Activated CD4-positive, alpha-beta T cell treated with anti-CD3 and anti-CD28 coated beads, Interleukin-2, amount 10 ng/mL, durations not matched to agents 7 days and 5 days (primary cell): ENCODE data around the gene HMHB1. TPM values are rescaled to one million over a fixed set of nuclear protein-coding genes. Genes with fewer than 3 reads are reported as not detected.

Source experiments
- CTCF ChIA-PET: fragments of 350-600 bp; sonication (Branson Sonifier 250); formaldehyde crosslinking; loops from one replicate; lab custom pipeline; 2021; ENCODE audit warnings: antibody characterized with exemption; lab: Charles Lee
- POLR2A ChIA-PET: fragments of 350-600 bp; sonication (Branson Sonifier 250); formaldehyde crosslinking; loops from one replicate; lab custom pipeline; 2021; ENCODE audit warnings: antibody characterized with exemption; lab: Charles Lee
- DNase-seq: peaks from one replicate; pipeline ENCODE4 v3.0.0-alpha.2; 2020
- H3K27ac Mint-ChIP-seq: one replicate; pipeline ENCODE4 v1.8.0; 2021; ENCODE audit warnings: mild to moderate bottlenecking, moderate library complexity, mixed read lengths
- H3K27me3 Mint-ChIP-seq: one replicate; pipeline ENCODE4 v1.8.0; 2021; ENCODE audit warnings: mixed read lengths
- H3K36me3 Mint-ChIP-seq: one replicate; pipeline ENCODE4 v1.8.0; 2021; ENCODE audit warnings: low read depth, mixed read lengths
- H3K4me1 Mint-ChIP-seq: one replicate; pipeline ENCODE4 v1.8.0; 2021; ENCODE audit warnings: mixed read lengths
- H3K4me3 Mint-ChIP-seq: one replicate; pipeline ENCODE4 v1.8.0; 2021; ENCODE audit warnings: mild to moderate bottlenecking, moderate library complexity, mixed read lengths
- H3K9me3 Mint-ChIP-seq: one replicate; pipeline ENCODE4 v1.8.0; 2021; ENCODE audit warnings: mixed read lengths
- total RNA-seq, 2 experiments: library from RNA; stranded (reverse); gene quantifications; one replicate each; pipeline ENCODE4 v1.2.3, GENCODE V29; 2021

Gene HMHB1
- total RNA-seq, 2 experiments from 2014 or later, result not detected

GRCh38 chr5:143851383-143851782 is 39.4 kb downstream of the HMHB1 start:
- H3K4me1 Mint-ChIP-seq, result peaks cover 6% of the 10 kb centered on the region
- CTCF ChIA-PET, result interaction anchor here (0.6 kb wide), 1 partner anchor 1856 kb away, joined by 3 read pairs; no protein-coding TSS in a partner anchor
- POLR2A ChIA-PET, result no interaction called here

GRCh38 chr5:143860211-143860610 is 48.2 kb downstream of the HMHB1 start:
- no peaks in the 10 kb centered on the region for H3K4me1 Mint-ChIP-seq
- no peak for DNase-seq
- no peak overlapping the region for H3K4me3 Mint-ChIP-seq
- H3K36me3 Mint-ChIP-seq, result no peaks in the 10 kb centered on the region
- H3K27me3 Mint-ChIP-seq, result no peaks in the 10 kb centered on the region
- peaks cover 7% of the 10 kb centered on the region for H3K9me3 Mint-ChIP-seq
- ChIA-PET POLR2A (no interaction called here), CTCF (no interaction called here)
- peak overlapping the region; percentile 31 for H3K27ac Mint-ChIP-seq

More at GRCh38 chr5:143851383-143851782, 39.4 kb downstream of the HMHB1 start:
- no peak overlapping the region for H3K27ac Mint-ChIP-seq
- H3K9me3 Mint-ChIP-seq, result peaks cover 2% of the 10 kb centered on the region
- no peak overlapping the region for H3K4me3 Mint-ChIP-seq
- H3K27me3 Mint-ChIP-seq, result no peaks in the 10 kb centered on the region
- H3K36me3 Mint-ChIP-seq, result no peaks in the 10 kb centered on the region
- DNase-seq, result no peak

GRCh38 chr5:143862271-143862670 is 50.3 kb downstream of the HMHB1 start:
- Mint-ChIP-seq H3K36me3 (no peaks in the 10 kb centered on the region), H3K9me3 (peaks cover 7% of the 10 kb centered on the region), H3K4me3 (no peak overlapping the region), H3K27ac (no peak overlapping the region), H3K4me1 (no peaks in the 10 kb centered on the region), H3K27me3 (no peaks in the 10 kb centered on the region)
- DNase-seq, result no peak
- ChIA-PET CTCF (interaction anchor here (1.6 kb wide), 1 partner anchor 27 kb away, joined by 3 read pairs; no protein-coding TSS in a partner anchor), POLR2A (no interaction called here)

- Mint-ChIP-seq H3K9me3 (peaks cover under 1% of the 10 kb centered on the region), H3K4me3 (no peak overlapping the region), H3K27ac (no peak overlapping the region), H3K27me3 (no peaks in the 10 kb centered on the region), H3K4me1 (no peaks in the 10 kb centered on the region), H3K36me3 (no peaks in the 10 kb centered on the region)
- DNase-seq, result no peak
- ChIA-PET POLR2A (no interaction called here), CTCF (interaction anchor here (1.2 kb wide), 1 partner anchor 15 kb away, joined by 4 read pairs; no protein-coding TSS in a partner anchor)
Measured at GRCh38 chr5:143865426-143866025, 53.6 kb downstream of the HMHB1 start.
